ENCODE data around the gene CD200.

Gene CD200

DNA sequence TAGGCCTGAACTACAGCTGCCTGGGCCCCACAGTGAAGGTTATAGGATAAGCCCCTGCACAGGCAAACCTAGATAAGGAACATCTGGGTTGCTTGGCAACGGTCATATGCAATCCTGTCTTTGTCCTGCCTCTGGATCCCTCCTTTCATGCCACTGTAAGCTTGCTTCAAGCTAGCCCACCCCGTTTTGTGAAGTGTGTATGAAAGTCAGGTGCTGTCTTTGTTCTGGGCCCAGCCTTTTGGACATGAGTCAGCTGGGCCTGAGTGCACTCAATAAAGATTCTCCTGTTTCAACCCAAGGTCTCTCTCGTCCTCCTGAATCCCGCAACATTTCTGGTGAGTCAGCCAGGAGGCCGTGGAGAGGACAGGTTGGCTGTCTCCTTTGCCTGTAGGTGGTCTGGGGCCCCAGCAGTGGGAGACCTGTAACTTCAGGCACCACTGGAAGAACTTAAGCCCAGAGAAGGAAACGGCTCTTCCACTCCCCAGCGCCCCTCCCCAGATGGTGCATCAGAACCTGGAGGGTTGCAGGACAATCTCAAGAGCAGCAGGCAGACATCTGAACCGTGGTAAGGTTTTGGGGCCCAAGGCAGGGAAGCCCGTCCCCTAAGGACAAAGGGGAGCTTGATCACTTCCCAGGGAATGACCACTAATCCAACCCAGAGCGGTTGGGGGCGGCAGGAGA is 30.7 kb upstream of the CD200 start:
- no peak for TF ChIP-seq CTCF (IDR thresholded peaks at IDR 0.05; ENCODE audit: extremely low read depth, insufficient read depth, missing control alignments)
- no peak for DNase-seq (ENCODE audit: low spot score)
- in situ Hi-C loops (cut with MboI; ENCODE audit: low pct_unique_long_range_greater_than_20kb, low sequenced_read_pairs, unreplicated experiment) = no loop called here

- no peak for DNase-seq (ENCODE audit: low spot score)
- no peak for TF ChIP-seq CTCF (IDR thresholded peaks at IDR 0.05; ENCODE audit: extremely low read depth, insufficient read depth, missing control alignments)
- in situ Hi-C loops (cut with MboI; ENCODE audit: low pct_unique_long_range_greater_than_20kb, low sequenced_read_pairs, unreplicated experiment) = no loop called here
Measured at GRCh38 chr3:112302881-112303763, 29.8 kb upstream of the CD200 start.

DNA sequence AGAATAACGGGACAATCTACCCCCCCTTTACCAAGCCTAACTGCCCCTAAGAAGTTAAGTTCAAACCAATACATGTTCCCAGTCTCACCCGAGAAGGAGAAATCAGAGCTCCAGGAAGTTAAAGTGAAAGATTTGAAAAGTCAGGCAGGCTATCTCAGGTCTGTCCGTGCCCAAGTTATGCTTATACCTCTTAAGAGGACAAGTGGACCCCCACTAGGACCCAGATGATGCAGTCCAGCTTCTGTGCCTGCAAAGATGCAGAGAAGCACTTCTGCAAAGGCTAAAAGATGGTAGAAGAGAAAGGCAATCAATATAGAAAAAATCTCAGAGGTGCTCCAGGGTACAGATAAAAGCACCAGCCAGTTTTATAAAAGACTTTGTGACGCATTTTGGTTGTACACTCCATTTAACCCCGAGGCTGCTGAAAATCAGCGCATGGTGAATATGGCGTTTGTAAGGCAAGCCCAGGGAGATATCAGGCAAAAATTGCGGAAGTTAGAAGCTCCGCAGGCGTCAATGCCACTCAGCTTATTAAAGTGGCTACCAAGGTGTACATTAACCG is 29.1 kb upstream of the CD200 start:
- in situ Hi-C loops (cut with MboI; ENCODE audit: low pct_unique_long_range_greater_than_20kb, low sequenced_read_pairs, unreplicated experiment) = no loop called here
- no peak for TF ChIP-seq CTCF (IDR thresholded peaks at IDR 0.05; ENCODE audit: extremely low read depth, insufficient read depth, missing control alignments)
- DNase-seq (ENCODE audit: low spot score) = no peak

- TF ChIP-seq CTCF (IDR thresholded peaks at IDR 0.05; ENCODE audit: extremely low read depth, insufficient read depth, missing control alignments) = no peak
- no peak for DNase-seq (ENCODE audit: low spot score)
- in situ Hi-C loops (cut with MboI; ENCODE audit: low pct_unique_long_range_greater_than_20kb, low sequenced_read_pairs, unreplicated experiment) = no loop called here
Measured at GRCh38 chr3:112304611-112305010, 28.3 kb upstream of the CD200 start.

DNA sequence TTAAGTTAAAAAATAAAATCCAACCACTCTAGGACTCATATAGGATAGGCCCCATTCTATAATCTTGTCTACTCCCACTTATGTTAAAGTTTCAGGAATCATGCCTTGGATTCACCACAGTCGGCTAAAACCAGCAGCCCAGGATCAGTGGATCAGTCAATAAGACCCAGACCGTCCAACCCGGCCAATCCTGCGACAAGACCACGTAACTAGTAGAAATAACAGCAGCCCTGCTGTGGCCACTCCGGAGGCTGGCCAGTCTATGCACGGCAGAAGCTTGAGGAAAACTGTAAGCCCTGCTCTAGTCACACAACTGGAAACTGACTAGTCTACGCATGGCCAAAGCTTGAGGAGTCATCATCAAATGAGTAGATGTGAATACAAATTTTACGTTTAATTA is 26.1 kb upstream of the CD200 start:
- no peak for TF ChIP-seq CTCF (IDR thresholded peaks at IDR 0.05; ENCODE audit: extremely low read depth, insufficient read depth, missing control alignments)
- in situ Hi-C loops (cut with MboI; ENCODE audit: low pct_unique_long_range_greater_than_20kb, low sequenced_read_pairs, unreplicated experiment) = no loop called here
- no peak for DNase-seq (ENCODE audit: low spot score)

DNA sequence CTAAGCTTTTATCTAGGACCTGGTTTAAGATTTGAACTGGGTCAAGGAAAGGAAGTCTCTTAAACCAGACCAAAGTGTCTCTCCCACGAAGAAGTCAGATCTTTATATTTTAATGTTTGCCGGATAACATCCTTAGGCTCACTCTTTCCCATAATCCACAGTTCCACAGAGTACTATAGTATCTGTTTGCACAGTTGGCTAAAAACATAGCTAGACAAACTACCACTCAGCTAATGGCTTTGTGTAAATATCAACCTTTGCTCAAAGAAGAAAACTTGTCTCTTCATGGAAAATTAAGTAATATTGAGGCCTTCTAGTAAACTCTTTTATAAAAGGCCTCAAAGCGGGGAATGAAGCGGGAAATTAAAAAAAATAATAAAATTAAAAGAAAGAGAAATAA is 25.4 kb upstream of the CD200 start:
- TF ChIP-seq CTCF (IDR thresholded peaks at IDR 0.05; ENCODE audit: extremely low read depth, insufficient read depth, missing control alignments) = no peak
- in situ Hi-C loops (cut with MboI; ENCODE audit: low pct_unique_long_range_greater_than_20kb, low sequenced_read_pairs, unreplicated experiment) = no loop called here
- DNase-seq (ENCODE audit: low spot score) = no peak
